Measurements from ENCODE around the gene SLC7A6.

DNA sequence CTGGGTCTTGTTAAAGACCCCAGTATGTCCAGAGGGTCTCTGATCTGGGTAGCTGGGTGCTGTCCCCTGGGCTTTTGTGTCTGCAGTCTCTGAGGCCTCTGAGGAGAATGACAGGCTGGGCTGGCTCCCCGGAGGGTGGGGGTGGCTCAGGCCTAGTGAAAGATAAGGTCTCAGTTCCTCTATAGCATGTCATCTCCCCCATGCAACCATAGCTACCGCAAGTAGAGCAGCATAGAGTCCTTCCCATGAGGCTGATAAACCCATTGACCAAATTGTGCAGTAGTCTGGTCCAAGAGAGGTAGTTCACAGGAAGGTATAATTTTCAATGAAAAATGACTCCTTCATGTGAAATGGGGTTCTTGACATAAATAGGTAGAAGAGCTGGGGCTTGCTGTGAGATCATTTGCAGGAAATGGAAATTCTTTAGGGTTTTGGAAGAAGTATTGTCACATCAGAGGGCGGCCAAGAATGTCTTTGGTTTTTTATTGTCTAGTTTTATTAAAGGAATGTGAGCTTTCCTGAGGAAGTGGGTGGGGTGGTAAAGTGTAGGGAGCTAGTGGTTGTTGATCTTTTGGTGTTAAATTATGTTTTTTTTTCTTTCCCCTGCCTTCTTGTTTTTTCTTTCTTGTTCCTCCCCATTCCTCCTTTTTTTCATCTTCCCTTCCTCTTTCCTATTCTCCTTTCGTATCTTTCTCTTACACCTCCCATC, 25.4 kb downstream of the SLC7A6 start:
- TF ChIP-seq EGR1 (IDR thresholded peaks at IDR 0.05; ENCODE audit: borderline replicate concordance, low read depth, low read length) (no peak), PHF8 (conservative IDR thresholded peaks at IDR 0.05; ENCODE audit: low read depth, low read length) (no peak), HDAC2 (IDR thresholded peaks at IDR 0.05; ENCODE audit: borderline replicate concordance in 1 of 2, low read depth in 2 of 2, low read length in 2 of 2) (no peak), POLR2A (IDR thresholded peaks at IDR 0.05; ENCODE audit: control extremely low read depth in 1 of 2, low read depth in 2 of 2, low read length in 2 of 2) (no peak), CTCF (IDR thresholded peaks at IDR 0.05; ENCODE audit: control extremely low read depth in 1 of 3, insufficient read depth in 1 of 3, low read depth in 1 of 3, low read length in 3 of 3) (no peak), RXRA (IDR thresholded peaks at IDR 0.05; ENCODE audit: insufficient read depth, low read depth, low read length) (no peak), CEBPB (IDR thresholded peaks at IDR 0.05; ENCODE audit: low read depth, low read length) (no peak), EP300 (IDR thresholded peaks at IDR 0.05; ENCODE audit: borderline replicate concordance in 1 of 2, low read depth in 2 of 2, low read length in 2 of 2) (no peak), SUZ12 (IDR thresholded peaks at IDR 0.05; ENCODE audit: low read length) (no peak), ASH2L (IDR thresholded peaks at IDR 0.05; ENCODE audit: low read length) (no peak)
